GM19455 (cell line): ENCODE data around the gene PBX2.
"Not testable (repeated sequence)": the region's sequence is repeated elsewhere in the genome, so short reads cannot be mapped to it uniquely, and the experiment has no call there.

Experiments used
- ATAC-seq: cut with Tn5 transposase; IDR thresholded peaks from one replicate; pipeline ENCODE4 v1.9.1; 2021; ENCODE audit not compliant: unreplicated experiment

The PBX2 gene, protein sequence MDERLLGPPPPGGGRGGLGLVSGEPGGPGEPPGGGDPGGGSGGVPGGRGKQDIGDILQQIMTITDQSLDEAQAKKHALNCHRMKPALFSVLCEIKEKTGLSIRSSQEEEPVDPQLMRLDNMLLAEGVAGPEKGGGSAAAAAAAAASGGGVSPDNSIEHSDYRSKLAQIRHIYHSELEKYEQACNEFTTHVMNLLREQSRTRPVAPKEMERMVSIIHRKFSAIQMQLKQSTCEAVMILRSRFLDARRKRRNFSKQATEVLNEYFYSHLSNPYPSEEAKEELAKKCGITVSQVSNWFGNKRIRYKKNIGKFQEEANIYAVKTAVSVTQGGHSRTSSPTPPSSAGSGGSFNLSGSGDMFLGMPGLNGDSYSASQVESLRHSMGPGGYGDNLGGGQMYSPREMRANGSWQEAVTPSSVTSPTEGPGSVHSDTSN

DNA sequence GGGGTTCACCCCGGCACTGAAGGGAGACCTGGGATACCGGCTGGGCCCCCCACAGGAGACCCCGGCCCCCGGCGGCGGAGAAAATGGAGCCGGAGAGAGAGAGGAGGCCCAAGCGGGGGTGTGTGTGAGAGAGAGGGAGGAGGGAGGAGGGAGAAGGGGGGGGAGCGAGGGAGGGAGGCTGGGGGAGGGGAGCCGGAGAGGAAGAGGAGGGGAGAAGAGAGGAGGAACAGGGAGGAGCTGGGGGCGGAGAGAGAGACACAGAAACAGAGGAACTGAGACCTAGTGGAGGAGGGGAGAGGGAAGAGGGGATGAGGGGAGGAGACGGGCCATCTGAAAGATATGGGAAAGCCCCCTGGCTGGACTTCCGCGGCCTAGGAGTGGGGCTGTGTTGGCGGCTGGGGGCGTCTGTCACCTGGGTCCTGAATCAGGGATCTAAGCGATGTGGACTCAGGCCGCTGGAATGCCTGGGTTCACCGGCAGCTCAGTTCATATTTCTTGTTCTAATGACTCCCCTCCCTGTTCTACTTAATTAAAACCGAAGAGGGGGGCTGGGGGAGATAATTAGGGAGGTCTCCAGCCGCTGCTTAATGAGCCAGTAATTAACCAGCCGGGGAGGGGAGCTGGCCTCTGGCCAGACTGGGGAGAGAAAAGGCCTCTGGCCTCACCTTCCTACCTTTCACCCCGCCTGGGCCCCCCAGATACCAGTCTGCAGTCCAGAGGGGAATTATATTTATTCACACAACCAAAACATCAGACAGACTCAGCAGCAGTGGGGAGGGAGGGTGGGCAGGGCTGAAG is at the start of gene PBX2:
Gene PBX2 (minus strand): TSS at position 149 of the 798 bp plus-strand sequence. CDS start 287 bp downstream, outside the sequence.
- ATAC-seq = peak; percentile 44

DNA sequence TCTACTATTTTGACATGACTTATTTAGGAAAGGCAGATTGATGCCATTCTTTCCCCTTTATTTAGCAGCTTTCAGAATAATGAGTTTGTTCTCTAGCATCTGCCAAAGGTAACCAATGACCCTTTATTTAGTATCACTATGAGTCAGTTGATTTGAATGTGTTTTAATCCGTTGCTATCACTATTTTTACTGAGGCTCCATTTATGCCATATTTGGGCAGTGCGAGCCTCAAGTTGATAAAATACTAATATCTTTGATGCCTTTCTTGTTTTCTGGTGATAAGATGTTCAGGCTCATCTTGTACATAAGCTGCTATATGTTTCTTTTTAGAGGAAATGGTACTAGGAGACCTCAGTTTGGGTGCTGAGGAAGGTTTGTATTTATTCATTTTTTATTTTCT is 49.5 kb upstream of the PBX2 start:
- no peak for ATAC-seq

DNA sequence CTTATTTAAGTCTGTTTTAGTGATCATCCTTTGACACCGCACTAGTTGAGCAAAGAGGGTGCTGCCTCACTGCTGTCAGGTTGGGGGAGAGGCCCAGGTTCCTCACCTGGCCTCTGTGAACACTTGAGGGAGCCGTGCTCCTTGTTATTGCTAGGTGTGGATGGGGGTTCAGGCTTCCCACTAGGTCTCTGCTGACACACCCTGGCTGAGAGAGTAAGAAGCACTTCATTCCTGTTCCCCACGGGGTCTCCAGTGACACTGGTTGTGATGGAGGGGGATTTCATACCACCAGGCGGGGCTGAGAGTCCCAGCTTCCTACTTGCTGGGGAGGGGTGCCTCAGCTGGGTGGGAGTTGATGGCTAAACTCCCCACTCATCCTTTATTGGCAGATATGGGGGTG is 44.9 kb upstream of the PBX2 start:
- no peak for ATAC-seq

DNA sequence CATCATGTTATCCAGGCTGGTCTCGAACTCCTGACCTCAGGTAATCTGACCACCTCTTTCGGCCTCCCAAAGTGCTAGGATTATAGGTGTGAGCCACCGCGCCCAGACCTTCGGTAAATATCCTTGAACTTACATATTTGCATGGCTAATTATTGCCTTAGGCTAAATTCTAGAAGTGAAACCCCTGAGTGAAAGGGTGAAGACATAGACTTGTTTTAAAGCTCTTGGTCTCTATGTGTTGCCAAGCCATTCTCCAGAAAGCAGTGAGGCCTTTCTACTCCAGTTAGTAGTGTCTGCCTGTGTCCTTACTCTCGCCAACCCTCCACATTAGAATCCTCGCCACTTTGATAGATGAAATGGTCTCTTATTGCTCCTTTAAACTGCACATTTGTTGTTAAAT is 36.4 kb upstream of the PBX2 start:
- no peak for ATAC-seq

DNA sequence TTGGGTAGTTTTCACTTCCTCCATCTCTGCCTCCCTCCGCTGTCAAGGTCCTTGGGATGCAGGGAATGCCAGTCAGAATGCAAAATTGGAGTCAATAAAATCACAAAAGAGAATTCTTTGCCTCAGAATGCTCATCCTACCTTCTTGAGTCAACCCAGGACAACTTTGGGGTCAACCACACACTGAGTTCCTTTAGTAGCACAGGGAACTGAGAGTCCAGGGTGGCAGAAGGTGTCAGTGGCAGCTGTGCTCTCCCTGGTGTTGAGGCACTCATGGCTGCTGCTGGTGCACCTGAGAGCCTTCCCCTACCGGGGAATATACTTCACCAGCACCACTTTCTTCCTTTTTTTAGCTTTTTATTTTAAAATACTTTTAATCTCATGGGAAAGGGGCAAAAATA is 34.7 kb upstream of the PBX2 start:
- no peak for ATAC-seq

DNA sequence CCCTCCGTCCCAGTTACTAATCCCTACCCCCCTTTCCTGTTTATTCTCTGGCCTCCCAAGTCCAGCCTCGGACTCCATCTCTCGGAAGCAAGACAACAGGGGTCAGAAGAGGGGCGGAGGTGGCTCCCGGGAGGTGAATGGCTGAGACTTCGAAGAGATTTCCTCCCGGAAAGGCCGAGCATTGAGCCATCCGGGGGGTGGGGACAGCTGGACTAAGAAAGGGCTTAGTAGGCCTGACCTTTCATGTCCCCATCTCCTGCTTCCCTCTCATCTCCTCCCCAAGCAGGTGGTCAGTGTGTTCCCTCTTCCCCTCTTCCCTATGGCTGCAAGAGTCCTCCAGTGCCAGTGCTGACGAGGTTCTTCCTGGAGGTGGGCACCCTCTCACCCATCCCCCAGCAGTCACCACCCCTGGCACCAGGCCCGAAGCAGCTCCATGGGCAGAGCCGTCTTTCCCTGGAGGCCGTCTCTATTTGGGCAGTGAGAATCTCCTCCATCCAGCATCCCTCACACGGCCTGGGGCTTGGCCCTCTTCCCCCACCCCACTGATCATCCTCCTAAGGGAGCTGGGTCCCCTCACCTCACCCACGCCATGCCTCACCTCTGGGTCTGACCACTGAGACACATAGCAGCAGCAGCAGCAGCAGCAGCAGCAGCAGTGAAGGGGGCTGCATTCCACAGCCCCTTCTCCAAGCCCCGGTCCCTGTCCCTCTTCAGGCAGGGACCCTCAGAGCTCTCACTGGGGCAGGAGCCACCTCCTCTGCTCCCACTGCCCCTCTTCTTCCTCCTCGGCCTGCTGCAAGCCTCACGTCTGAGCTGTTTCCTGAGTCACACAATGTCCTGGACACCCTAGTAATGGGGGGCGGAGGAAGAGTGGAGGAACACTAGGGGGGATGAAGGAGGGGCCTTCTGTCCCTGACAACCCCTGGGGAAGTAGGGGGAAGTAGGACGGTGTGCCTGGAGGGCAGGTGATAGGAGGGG is 33.5 kb upstream of the PBX2 start, which contains the start of gene NOTCH4:
Gene NOTCH4 (minus strand): TSS at position 810 of the 978 bp plus-strand sequence. CDS start 139 bp downstream, at position 671.
- ATAC-seq = no peak

DNA sequence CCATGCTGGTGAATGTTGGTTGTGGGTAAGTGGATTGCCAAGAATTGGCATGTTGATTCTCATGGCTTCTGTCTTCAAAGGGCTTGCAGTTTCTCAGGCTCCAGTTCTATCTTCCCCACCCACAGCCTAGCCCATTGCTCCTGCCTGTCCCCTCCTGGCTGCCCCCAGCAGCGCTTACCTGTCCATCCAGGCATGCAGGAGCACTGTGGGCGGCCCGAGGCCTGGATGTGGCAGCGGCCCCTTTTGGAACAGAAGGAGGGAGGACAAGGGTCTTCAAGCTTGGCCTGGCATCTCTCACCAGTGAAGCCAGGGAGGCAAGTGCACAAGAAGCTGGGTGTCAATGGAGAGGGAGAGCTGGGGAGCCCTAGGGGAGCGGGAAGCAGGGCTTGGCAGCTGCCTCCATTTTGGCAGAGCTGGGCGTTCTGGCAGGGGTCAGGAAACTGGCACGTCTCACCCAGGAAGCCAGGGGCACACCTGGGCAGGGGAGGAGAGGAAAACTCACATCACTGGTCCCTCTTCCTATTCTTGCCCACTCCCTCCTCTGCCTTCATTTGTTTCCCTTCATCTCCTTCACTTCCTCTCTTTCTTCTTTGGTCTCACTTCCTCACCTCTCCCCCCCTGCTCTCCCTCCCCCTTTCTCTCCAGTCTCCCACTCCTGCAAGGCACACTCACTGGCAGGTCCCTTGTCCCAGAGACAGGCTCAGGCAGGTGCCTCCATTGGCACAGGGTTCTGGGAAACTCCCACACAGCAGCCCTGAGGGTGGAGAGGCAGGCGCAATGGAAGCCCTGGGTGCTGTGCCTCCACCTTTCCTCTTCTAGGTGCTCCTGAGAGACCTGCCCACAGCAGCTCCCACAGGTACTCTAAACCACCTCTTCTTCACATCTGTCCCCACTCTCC is 32.6 kb upstream of the PBX2 start:
- ATAC-seq = no peak

DNA sequence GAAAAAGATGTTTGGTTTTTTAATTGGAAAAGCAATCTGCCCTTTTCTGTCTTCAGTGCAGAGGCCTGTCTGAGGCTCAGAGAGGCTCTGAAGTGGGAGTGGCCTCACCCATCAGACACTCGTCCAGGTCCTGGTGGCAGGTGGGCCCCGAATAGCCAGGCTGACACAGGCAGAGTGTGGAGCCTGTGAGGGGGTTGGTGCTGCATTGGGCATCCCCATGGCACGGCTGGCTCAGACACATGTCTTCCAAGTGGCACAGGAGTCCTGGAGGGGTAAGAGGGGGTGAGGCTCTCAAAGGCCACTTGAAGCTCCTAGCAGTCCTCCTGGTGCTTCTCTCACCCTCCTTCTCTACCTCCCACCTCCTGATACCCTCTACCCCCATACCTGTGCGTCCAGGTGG is 30.0 kb upstream of the PBX2 start:
- ATAC-seq = no peak

DNA sequence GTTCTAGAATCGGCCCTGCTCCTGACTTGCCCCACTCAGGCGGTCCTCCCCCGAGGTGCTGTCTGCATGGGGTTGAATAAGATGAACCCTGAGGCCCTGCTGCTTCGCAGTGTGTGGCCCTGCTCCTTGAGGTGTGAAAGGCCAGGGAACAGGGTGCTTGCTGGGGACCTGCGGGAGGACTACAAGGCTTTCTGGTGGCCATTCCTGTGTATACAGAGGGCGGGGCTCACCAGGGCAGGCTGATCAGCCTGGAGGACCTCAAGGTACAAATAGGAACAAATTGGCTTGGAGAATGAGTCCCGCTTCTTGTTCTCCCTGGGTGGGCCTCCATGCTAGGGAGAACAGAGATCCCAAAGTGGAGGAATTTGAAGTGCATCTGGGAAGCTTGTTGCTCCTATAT is 28.2 kb upstream of the PBX2 start:
- no peak for ATAC-seq

DNA sequence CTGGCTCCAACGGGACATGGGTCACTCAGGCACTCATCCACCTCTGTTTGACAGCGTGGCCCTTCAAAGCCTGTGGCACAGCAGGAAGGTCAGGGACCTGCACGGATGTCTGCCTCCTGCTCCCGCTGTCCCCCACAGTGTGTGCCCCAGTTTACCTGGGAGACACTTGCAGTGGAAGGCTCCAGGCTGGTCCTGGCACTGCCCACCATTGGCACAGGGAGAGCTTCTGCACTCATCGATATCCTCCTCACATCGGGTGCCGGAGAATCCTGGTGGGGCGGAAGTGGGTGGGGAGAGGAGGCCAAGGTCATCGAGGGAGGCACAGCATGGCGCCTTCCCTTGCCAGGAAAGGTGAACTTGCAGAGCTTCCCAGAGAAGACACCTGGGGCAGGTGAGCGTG is 27.0 kb upstream of the PBX2 start:
- ATAC-seq = no peak

DNA sequence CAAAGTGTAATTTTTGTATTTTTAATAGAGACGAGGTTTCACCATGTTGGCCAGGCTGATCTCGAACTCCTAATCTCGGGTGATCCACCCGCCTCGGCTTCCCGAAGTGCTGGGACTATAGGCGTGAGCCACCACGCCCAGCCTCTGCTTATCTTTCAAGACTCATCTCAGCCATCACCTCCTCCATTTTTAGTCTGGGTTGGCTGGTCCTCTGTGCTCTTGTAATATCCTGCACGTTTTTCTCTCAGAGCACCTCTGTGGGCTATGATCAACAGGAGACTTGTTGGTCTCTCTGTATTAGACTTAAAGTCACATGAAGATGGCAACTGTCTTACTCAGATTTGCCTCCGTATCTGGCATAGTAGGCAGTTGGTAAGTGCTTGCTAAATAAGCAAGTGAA is 26.3 kb upstream of the PBX2 start:
- ATAC-seq = no peak

DNA sequence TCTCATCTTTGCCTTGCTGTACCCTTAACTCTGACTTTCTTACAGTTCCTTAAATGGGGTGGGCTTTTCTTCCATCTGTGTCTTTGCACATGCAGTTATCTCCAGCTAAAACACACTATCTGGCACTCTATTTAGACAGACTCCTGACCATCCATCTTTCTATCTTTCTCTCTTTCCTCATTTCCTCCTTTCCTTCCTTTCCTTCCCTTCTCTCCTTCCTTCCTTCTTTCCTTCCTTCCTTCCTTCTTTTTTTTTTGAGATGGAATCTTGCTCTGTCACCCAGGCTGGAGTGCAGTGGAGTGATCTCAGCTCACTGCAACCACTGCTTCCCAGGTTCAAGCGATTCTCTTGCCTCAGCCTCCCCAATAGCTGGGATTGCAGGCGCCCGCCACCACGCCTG is 25.6 kb upstream of the PBX2 start:
- no peak for ATAC-seq

DNA sequence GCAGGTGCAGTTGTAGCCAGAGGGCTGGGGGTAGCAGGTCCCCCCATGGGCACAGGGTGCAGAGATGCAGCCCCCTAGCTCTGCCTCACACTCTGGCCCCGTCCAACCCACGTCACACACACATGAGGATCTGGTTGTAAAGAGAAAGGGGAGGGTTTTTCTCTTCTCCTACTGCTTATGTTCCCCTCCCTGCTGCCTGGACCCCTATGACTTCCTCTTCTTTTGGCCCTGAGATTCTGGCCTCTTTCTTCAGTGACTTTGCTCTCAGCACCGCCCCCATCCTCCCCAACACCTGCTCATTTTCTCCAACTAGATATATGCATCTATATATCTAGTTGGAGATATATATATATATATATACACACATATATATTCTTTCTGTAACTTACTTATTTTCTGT is 24.1 kb upstream of the PBX2 start:
- no peak for ATAC-seq

DNA sequence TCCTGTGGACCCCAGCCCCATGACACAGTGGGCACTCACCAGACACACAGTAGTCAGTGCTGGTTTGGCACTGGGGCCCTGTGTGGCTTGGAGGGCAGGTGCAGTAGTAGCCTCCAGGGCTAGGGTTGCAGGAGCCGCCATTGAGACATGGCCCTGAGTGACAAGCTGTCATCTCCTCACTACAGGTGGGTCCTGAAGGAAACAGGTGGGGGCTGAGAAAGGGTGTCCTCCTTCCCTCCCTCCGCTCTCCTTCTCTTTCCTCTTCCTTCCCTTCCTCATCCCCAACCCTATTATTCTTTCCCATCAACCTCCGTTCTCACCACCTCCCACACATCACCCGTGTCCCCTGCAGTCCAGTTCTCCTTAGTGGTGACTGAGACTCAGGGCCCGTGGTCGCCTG is 23.6 kb upstream of the PBX2 start:
- no peak for ATAC-seq

DNA sequence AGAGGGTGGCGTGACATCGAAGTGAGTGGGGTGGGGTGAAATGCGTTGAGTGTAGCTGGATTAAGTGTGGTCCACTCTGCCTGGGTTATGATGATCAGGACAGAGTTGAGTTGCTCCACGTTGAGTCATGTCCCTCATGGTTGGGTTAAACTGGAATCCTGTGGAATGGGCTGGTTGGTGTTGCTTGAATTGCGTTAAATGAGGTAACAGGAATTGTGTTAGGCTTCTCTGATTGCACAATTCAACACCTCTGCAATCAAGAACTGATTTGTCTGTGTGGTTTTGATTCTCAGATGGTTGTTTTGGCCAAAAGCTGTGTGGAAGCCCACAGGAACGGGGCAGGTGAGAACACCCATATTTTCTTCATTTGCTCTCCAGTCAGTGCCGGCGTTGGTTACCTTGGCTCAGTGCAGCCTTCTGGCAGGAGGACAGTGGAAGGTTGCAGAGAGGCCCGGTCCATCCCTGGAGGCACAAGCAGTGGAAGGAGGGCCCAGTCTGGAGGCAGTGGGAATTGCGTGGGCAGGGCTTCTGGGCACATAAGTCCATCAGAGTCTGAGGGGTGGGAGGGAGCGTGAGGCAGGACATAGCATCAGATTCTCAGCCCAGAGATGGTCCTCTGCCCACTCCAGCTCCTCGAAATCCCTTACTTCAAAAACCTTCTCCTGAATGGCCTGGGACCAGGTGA is 22.2 kb upstream of the PBX2 start:
- ATAC-seq = no peak

DNA sequence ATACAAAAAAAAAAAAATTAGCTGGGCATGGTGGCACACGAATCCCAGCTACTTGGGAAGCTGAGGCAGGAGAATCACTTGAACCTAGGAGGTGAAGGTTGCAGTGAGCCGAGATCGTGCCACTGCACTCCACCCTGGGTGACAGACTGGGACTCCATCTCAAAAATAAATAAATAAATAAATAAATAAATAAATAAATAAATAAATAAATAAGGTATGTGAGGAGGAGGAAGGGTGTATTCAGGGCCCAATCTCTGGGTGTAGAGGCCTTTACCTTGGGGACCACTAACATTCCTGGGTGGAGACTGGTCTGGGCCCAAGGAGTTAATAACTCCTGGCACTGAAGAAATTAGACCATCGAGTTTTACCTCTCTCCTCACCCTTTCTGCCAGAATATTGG is 21.4 kb upstream of the PBX2 start:
- not testable (repeated sequence) for ATAC-seq

DNA sequence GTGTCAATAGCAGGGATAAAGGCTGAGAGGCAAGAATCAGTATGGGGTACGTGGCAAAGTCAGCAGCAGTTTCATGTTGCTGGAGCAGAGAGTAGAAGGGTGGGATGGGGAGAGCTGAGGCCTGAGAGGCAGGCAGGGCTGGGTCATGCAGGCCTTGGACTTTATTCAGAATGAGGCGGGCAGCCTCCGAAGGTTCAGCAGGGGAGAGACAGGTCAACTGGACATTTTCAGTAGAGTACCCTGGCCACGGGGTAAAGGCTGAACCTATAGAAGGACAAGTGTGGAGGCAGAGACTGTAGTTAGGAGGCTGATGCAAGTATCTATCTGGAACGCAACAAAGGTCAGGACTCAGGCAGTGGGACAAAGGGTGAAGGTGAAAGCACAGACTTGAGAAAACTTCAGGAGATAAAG is 20.2 kb upstream of the PBX2 start:
- no peak for ATAC-seq

DNA sequence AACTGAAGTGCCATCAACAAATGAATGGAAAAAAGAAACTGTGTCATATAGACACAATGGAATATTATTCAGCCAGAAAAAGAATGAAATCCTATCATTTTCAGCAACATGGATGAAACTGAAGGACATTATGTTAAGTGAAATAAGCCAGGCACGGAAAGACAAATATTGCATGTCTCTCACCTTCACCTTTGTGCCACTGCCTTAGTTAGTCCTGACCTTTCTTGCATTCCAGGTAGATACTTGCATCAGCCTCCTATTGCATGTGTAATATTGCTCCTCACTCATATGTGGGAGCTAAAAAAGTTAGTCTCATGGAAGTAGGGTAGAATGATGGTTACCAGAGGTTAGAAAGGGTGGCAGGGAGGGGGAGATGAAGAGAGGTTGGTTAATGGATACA is 19.0 kb upstream of the PBX2 start:
- ATAC-seq = no peak

DNA sequence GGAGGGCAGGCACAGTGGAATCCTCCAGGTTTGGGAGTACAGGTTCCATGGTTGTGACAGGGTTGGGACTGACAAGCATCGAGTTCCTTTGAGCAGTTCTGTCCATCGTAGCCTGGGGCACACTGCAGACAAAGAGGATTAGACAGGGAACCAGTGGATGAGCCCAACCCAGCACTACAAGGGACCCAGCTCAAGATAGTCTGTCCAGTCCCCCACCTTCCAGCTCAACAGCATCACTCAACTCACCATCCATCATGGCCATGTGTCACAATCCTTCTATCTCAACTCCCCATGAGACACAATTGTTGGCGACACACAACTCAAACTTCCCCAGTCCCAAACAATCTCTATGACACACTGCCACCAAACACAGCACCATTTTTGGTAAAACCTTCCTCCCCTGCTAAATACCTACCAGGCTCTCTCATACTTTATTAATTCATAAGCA is 14.3 kb upstream of the PBX2 start:
- no peak for ATAC-seq
